GM23338 (cell line): ENCODE results near the gene RTL1. TPM values are rescaled to one million over a fixed set of nuclear protein-coding genes. Genes with fewer than 3 reads are reported as not detected.

Experiments used
- ATAC-seq: fragments of 200-7000 bp; cut with Tn5 transposase; 3 replicates; pipeline ENCODE4 v1.9.1; 2020
- DNase-seq: peaks from one replicate; pipeline ENCODE4 v3.0.0-alpha.2; 2015; ENCODE audit warnings: low spot score
- H2AFZ ChIP-seq: fragments of 200-600 bp; sonication (generic); 2 replicates; pipeline ENCODE4 v1.8.0; 2016; ENCODE audit warnings: antibody characterized with exemption, mild to moderate bottlenecking, moderate library complexity
- H3F3A ChIP-seq: fragments of 200-600 bp; sonication (generic); replicated peaks from 2 replicates; pipeline ENCODE4 v1.8.0; 2017; ENCODE audit warnings: antibody characterized with exemption, mixed run types, low read depth
- H3K27ac ChIP-seq: fragments of 200-600 bp; sonication (generic); 2 replicates; pipeline ENCODE4 v1.6.1; 2016; ENCODE audit warnings: low read depth
- H3K27me3 ChIP-seq: fragments of 200-600 bp; sonication (generic); 2 replicates; pipeline ENCODE4 v1.8.0; 2016; ENCODE audit warnings: mild to moderate bottlenecking, mixed run types, moderate library complexity; ENCODE audit not compliant: insufficient read depth
- H3K36me3 ChIP-seq: fragments of 200-600 bp; sonication (generic); 2 replicates; pipeline ENCODE4 v1.8.0; 2016; ENCODE audit warnings: mild to moderate bottlenecking; ENCODE audit not compliant: insufficient read depth
- H3K4me1 ChIP-seq: fragments of 200-600 bp; sonication (generic); 2 replicates; pipeline ENCODE4 v1.8.0; 2016; ENCODE audit warnings: mild to moderate bottlenecking, moderate library complexity; ENCODE audit not compliant: insufficient read depth
- H3K4me2 ChIP-seq: fragments of 200-600 bp; sonication (generic); 2 replicates; pipeline ENCODE4 v1.7.1; 2017; ENCODE audit warnings: mixed run types
- H3K4me3 ChIP-seq: fragments of 200-600 bp; sonication (generic); 2 replicates; pipeline ENCODE4 v1.6.1; 2016; ENCODE audit warnings: mixed run types
- H3K79me2 ChIP-seq: fragments of 200-600 bp; sonication (generic); replicated peaks from 2 replicates; pipeline ENCODE4 v1.8.0; 2017; ENCODE audit warnings: mild to moderate bottlenecking; ENCODE audit not compliant: insufficient read depth
- H3K9me2 ChIP-seq: fragments of 200-600 bp; sonication (generic); 2 replicates; pipeline ENCODE4 v1.8.0; 2017; ENCODE audit not compliant: insufficient read depth
- H4K20me1 ChIP-seq: fragments of 200-600 bp; sonication (generic); replicated peaks from 2 replicates; pipeline ENCODE4 v1.8.0; 2017; ENCODE audit warnings: mild to moderate bottlenecking; ENCODE audit not compliant: insufficient read depth
- H3K27ac Mint-ChIP-seq: 2 replicates; pipeline ENCODE4 v1.8.0; 2020; ENCODE audit warnings: inconsistent platforms, mild to moderate bottlenecking, moderate library complexity, mixed read lengths
- H3K27me3 Mint-ChIP-seq: 3 replicates; pipeline ENCODE4 v1.8.0; 2022; ENCODE audit warnings: low read depth, mild to moderate bottlenecking, moderate library complexity, mixed read lengths, inconsistent platforms; ENCODE audit not compliant: insufficient read depth, poor library complexity
- H3K36me3 Mint-ChIP-seq: 3 replicates; pipeline ENCODE4 v1.8.0; 2021; ENCODE audit warnings: low read depth, mild to moderate bottlenecking, inconsistent platforms, moderate library complexity, mixed read lengths
- H3K4me1 Mint-ChIP-seq: 3 replicates; pipeline ENCODE4 v1.8.0; 2020; ENCODE audit warnings: mild to moderate bottlenecking, inconsistent platforms, mixed read lengths
- H3K4me3 Mint-ChIP-seq: 3 replicates; pipeline ENCODE4 v1.8.0; 2021; ENCODE audit warnings: moderate library complexity, mild to moderate bottlenecking, inconsistent platforms, mixed read lengths
- H3K9me3 Mint-ChIP-seq: 3 replicates; pipeline ENCODE4 v1.8.0; 2020; ENCODE audit warnings: moderate library complexity, mild to moderate bottlenecking, inconsistent platforms, mixed read lengths
- CREB1 ChIP-seq: fragments of 250-450 bp; sonication (Bioruptor Pico); IDR thresholded peaks from 2 replicates; pipeline ENCODE4 v1.5.0; 2020; ENCODE audit warnings: low read depth, mild to moderate bottlenecking, moderate library complexity
- EZH2phosphoT487 ChIP-seq: fragments of 200-600 bp; sonication (generic); IDR thresholded peaks from one replicate; pipeline ENCODE4 v1.8.1; 2018; ENCODE audit warnings: antibody characterized with exemption; ENCODE audit not compliant: unreplicated experiment
- JUNB ChIP-seq: IDR thresholded peaks from one replicate; pipeline ENCODE4 v1.6.1; 2016; ENCODE audit warnings: antibody characterized with exemption; ENCODE audit not compliant: unreplicated experiment
- NANOG ChIP-seq: IDR thresholded peaks from 2 replicates; pipeline ENCODE4 v1.6.1; 2016; ENCODE audit warnings: antibody characterized with exemption, borderline replicate concordance
- REST ChIP-seq: IDR thresholded peaks from one replicate; pipeline ENCODE4 v1.6.1; 2018; ENCODE audit warnings: antibody characterized with exemption; ENCODE audit not compliant: unreplicated experiment
- STAT1 ChIP-seq: IDR thresholded peaks from one replicate; pipeline ENCODE4 v1.6.1; 2016; ENCODE audit warnings: antibody characterized with exemption; ENCODE audit not compliant: unreplicated experiment
- ZNF114 ChIP-seq: fragments of 250-450 bp; sonication (Bioruptor Pico); IDR thresholded peaks from 2 replicates; pipeline ENCODE4 v1.5.0; 2020; ENCODE audit warnings: mild to moderate bottlenecking, moderate library complexity
- polyA plus RNA-seq: library from polyadenylated mRNA; unstranded; fragments of >200 nt; fragmentation: Nextera tagmentation; extraction: Ambion mirVana; gene quantifications from 2 replicates; pipeline ENCODE4 v1.2.1, GENCODE V29; 2016
- total RNA-seq: library from RNA; depleted of rRNA; stranded (reverse); fragments of >200 nt; shearing (Covaris generic); gene quantifications from 2 replicates; pipeline ENCODE4 v1.2.3, GENCODE V29; 2014
- TF ChIP-seq, protein P1 (sequence below): fragments of 250-450 bp; sonication (Bioruptor Pico); IDR thresholded peaks from 2 replicates; pipeline ENCODE4 v1.5.0; 2020; ENCODE audit warnings: mild to moderate bottlenecking, moderate library complexity

The RTL1 gene
- total and polyA plus RNA-seq, 2 experiments from 2014 or later = not detected

GRCh38 chr14:100861937-100862247, 41.6 kb downstream of the RTL1 start (continued):
- TF ChIP-seq, protein P1, sequence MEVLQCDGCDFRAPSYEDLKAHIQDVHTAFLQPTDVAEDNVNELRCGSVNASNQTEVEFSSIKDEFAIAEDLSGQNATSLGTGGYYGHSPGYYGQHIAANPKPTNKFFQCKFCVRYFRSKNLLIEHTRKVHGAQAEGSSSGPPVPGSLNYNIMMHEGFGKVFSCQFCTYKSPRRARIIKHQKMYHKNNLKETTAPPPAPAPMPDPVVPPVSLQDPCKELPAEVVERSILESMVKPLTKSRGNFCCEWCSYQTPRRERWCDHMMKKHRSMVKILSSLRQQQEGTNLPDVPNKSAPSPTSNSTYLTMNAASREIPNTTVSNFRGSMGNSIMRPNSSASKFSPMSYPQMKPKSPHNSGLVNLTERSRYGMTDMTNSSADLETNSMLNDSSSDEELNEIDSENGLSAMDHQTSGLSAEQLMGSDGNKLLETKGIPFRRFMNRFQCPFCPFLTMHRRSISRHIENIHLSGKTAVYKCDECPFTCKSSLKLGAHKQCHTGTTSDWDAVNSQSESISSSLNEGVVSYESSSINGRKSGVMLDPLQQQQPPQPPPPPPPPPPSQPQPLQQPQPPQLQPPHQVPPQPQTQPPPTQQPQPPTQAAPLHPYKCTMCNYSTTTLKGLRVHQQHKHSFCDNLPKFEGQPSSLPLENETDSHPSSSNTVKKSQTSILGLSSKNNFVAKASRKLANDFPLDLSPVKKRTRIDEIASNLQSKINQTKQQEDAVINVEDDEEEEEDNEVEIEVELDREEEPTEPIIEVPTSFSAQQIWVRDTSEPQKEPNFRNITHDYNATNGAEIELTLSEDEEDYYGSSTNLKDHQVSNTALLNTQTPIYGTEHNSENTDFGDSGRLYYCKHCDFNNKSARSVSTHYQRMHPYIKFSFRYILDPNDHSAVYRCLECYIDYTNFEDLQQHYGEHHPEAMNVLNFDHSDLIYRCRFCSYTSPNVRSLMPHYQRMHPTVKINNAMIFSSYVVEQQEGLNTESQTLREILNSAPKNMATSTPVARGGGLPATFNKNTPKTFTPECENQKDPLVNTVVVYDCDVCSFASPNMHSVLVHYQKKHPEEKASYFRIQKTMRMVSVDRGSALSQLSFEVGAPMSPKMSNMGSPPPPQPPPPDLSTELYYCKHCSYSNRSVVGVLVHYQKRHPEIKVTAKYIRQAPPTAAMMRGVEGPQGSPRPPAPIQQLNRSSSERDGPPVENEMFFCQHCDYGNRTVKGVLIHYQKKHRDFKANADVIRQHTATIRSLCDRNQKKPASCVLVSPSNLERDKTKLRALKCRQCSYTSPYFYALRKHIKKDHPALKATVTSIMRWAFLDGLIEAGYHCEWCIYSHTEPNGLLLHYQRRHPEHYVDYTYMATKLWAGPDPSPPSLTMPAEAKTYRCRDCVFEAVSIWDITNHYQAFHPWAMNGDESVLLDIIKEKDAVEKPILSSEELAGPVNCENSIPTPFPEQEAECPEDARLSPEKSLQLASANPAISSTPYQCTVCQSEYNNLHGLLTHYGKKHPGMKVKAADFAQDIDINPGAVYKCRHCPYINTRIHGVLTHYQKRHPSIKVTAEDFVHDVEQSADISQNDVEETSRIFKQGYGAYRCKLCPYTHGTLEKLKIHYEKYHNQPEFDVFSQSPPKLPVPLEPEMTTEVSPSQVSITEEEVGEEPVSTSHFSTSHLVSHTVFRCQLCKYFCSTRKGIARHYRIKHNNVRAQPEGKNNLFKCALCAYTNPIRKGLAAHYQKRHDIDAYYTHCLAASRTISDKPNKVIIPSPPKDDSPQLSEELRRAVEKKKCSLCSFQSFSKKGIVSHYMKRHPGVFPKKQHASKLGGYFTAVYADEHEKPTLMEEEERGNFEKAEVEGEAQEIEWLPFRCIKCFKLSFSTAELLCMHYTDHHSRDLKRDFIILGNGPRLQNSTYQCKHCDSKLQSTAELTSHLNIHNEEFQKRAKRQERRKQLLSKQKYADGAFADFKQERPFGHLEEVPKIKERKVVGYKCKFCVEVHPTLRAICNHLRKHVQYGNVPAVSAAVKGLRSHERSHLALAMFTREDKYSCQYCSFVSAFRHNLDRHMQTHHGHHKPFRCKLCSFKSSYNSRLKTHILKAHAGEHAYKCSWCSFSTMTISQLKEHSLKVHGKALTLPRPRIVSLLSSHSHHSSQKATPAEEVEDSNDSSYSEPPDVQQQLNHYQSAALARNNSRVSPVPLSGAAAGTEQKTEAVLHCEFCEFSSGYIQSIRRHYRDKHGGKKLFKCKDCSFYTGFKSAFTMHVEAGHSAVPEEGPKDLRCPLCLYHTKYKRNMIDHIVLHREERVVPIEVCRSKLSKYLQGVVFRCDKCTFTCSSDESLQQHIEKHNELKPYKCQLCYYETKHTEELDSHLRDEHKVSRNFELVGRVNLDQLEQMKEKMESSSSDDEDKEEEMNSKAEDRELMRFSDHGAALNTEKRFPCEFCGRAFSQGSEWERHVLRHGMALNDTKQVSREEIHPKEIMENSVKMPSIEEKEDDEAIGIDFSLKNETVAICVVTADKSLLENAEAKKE (CRISPR knock-in tag) = no peak
- TF ChIP-seq STAT1 = no peak

- Histone ChIP-seq H3K4me3 (no peak overlapping the region), H3K9me2 (0 out of 2 replicates have a peak, but pooled peaks cover 6% of the 10 kb centered on the region), H3K4me1 (no peaks in the 10 kb centered on the region), H4K20me1 (no peaks in the 10 kb centered on the region), H2AFZ (no peak overlapping the region), H3K27me3 (no peaks in the 10 kb centered on the region), H3F3A (no peaks in the 10 kb centered on the region), H3K4me2 (no peak overlapping the region), H3K79me2 (no peaks in the 10 kb centered on the region), H3K27ac (no peak overlapping the region), H3K36me3 (no peaks in the 10 kb centered on the region; the same call in 1 of the 2 replicates)
- Mint-ChIP-seq H3K27ac (no peak overlapping the region), H3K4me3 (no peak overlapping the region), H3K27me3 (peaks cover 7% of the 10 kb centered on the region), H3K4me1 (no peaks in the 10 kb centered on the region), H3K36me3 (no peaks in the 10 kb centered on the region), H3K9me3 (peaks cover 9% of the 10 kb centered on the region)
- TF ChIP-seq REST = no peak
- TF ChIP-seq ZNF114 (CRISPR knock-in tag) = no peak
- TF ChIP-seq CREB1 (CRISPR knock-in tag) = no peak
- TF ChIP-seq JUNB = no peak
- no peak for TF ChIP-seq STAT1
- no peak for TF ChIP-seq EZH2phosphoT487
- no peak for TF ChIP-seq NANOG
- DNase-seq (no peak), ATAC-seq (no peak)
These were observed 42.2 kb downstream of the RTL1 start for GRCh38 chr14:100861188-100861936.
